MM.1S (cell line): Measurements from ENCODE around the gene MATN1.

Experiments
- EZH2 ChIP-seq: fragments of 300-600 bp; sonication (generic); optimal IDR thresholded peaks from 2 replicates; pipeline ENCODE3; 2017; ENCODE audit warnings: low read depth, mild to moderate bottlenecking, antibody characterized with exemption, low read length, mixed read lengths
- EZH2phosphoT487 ChIP-seq: fragments of 300-600 bp; sonication (generic); IDR thresholded peaks from 2 replicates; pipeline ENCODE4 v1.6.1; 2018; ENCODE audit warnings: antibody characterized with exemption, low read length
- TF ChIP-seq, protein P1 (sequence below): fragments of 300-600 bp; sonication (generic); IDR thresholded peaks from 2 replicates; pipeline ENCODE4 v1.5.1; 2016; ENCODE audit warnings: antibody characterized with exemption, low read length, mixed read lengths

GRCh38 chr1:30692948-30693301, 30.5 kb downstream of the MATN1 start:
- TF ChIP-seq, protein P1, sequence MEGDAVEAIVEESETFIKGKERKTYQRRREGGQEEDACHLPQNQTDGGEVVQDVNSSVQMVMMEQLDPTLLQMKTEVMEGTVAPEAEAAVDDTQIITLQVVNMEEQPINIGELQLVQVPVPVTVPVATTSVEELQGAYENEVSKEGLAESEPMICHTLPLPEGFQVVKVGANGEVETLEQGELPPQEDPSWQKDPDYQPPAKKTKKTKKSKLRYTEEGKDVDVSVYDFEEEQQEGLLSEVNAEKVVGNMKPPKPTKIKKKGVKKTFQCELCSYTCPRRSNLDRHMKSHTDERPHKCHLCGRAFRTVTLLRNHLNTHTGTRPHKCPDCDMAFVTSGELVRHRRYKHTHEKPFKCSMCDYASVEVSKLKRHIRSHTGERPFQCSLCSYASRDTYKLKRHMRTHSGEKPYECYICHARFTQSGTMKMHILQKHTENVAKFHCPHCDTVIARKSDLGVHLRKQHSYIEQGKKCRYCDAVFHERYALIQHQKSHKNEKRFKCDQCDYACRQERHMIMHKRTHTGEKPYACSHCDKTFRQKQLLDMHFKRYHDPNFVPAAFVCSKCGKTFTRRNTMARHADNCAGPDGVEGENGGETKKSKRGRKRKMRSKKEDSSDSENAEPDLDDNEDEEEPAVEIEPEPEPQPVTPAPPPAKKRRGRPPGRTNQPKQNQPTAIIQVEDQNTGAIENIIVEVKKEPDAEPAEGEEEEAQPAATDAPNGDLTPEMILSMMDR = no peak
- TF ChIP-seq EZH2 (no peak), EZH2phosphoT487 (no peak)
